Coronary artery (tissue), 2 donors: Measurements from ENCODE around the gene TRIM2.
A peak's percentile ranks its signal among the peaks of the same experiment; 100 is the strongest.
"Not testable (repeated sequence)": the region's sequence is repeated elsewhere in the genome, so short reads cannot be mapped to it uniquely, and the experiment has no call there.

ENCODE experiments used
- DNase-seq: peaks from one replicate; pipeline ENCODE4 v3.0.0-alpha.2; 2017; ENCODE audit warnings: low spot score
- H3K27ac ChIP-seq, 2 donors: fragments of 200-600 bp; sonication (generic); one replicate each; pipeline ENCODE4 v1.5.1; 2016 to 2019
- H3K4me3 ChIP-seq: fragments of 200-600 bp; sonication (generic); 2 replicates; pipeline ENCODE4 v1.5.1; 2016; ENCODE audit warnings: mild to moderate bottlenecking, moderate library complexity
- CTCF ChIP-seq: fragments of 200-600 bp; sonication (generic); IDR thresholded peaks from one replicate; pipeline ENCODE4 v1.5.1; 2019; ENCODE audit warnings: antibody characterized with exemption

TRIM2 gene

GRCh38 chr4:153189016-153189801 lies 15.0 kb upstream of the TRIM2 start:
- no peak for TF ChIP-seq CTCF
- Histone ChIP-seq H3K4me3 (no peak overlapping the region), H3K27ac (no peak overlapping the region)
- no peak for DNase-seq

GRCh38 chr4:153191795-153192363 lies 12.4 kb upstream of the TRIM2 start:
- no peak overlapping the region for H3K4me3 ChIP-seq
- no peak for DNase-seq
- H3K27ac ChIP-seq, result no peak overlapping the region
- no peak for TF ChIP-seq CTCF

- H3K4me3 ChIP-seq, result no peak overlapping the region
- H3K27ac ChIP-seq, result no peak overlapping the region
- no peak for DNase-seq
- no peak for TF ChIP-seq CTCF
Observed at GRCh38 chr4:153197301-153197700, 6.9 kb upstream of the TRIM2 start.

GRCh38 chr4:153198719-153199118 lies 5.5 kb upstream of the TRIM2 start:
- Histone ChIP-seq H3K27ac (no peak overlapping the region), H3K4me3 (no peak overlapping the region)
- TF ChIP-seq CTCF, result no peak
- DNase-seq, result no peak

GRCh38 chr4:153203746-153204145 lies 497 bp upstream of the TRIM2 start:
- peak overlapping the region; percentile 61 for H3K4me3 ChIP-seq
- not testable (repeated sequence) for H3K27ac ChIP-seq, DNase-seq

GRCh38 chr4:153204728-153205648 lies 745 bp downstream of the TRIM2 start:
- DNase-seq, result no peak
- H3K27ac ChIP-seq, result peak overlapping the region in 1 of 2 donors; percentile 28
- peak overlapping the region; percentile 61 for H3K4me3 ChIP-seq

More at GRCh38 chr4:153204728-153205648, 745 bp downstream of the TRIM2 start:
- no peak for TF ChIP-seq CTCF
